GM12878 (cell line): ENCODE data around the gene TAB2. TPM values are rescaled to one million over a fixed set of nuclear protein-coding genes. Genes with fewer than 3 reads are reported as not detected.

Experiments used
- ATF7 ChIP-seq: fragments of 450-650 bp; IDR thresholded peaks from 2 replicates; pipeline ENCODE4 v1.6.1; 2016; ENCODE audit warnings: low read depth, mild to moderate bottlenecking
- BHLHE40 ChIP-seq, 2 experiments: fragments of 450-650 bp in 1 of 2; IDR thresholded peaks; 2 replicates each; pipeline ENCODE4 v1.6.1; 2011 to 2017; ENCODE audit warnings: low read depth in 2 of 2, borderline replicate concordance in 1 of 2, improper control_type of control experiment in 1 of 2, low read length in 1 of 2, mild to moderate bottlenecking in 1 of 2
- CBFB ChIP-seq: IDR thresholded peaks from 2 replicates; pipeline ENCODE4 v1.6.1; 2016; ENCODE audit warnings: antibody characterized with exemption, low read depth
- CHD2 ChIP-seq: IDR thresholded peaks from 2 replicates; pipeline ENCODE4 v1.6.1; 2011; ENCODE audit warnings: low read depth, low read length, improper control_type of control experiment, borderline replicate concordance
- CREB1 ChIP-seq: IDR thresholded peaks from 2 replicates; pipeline ENCODE4 v1.6.1; 2012; ENCODE audit warnings: low read depth, mild to moderate bottlenecking, inconsistent platforms
- FOXK2 ChIP-seq: fragments of 450-650 bp; IDR thresholded peaks from 2 replicates; pipeline ENCODE4 v1.6.1; 2017; ENCODE audit warnings: mild to moderate bottlenecking, moderate library complexity
- IKZF1 ChIP-seq: fragments of 450-650 bp; conservative IDR thresholded peaks from 2 replicates; pipeline ENCODE4 v1.6.1; 2017; ENCODE audit warnings: antibody characterized with exemption, mild to moderate bottlenecking
- LARP7 ChIP-seq: fragments of 450-650 bp; IDR thresholded peaks from 2 replicates; pipeline ENCODE4 v1.6.1; 2017; ENCODE audit warnings: mild to moderate bottlenecking
- NR2C1 ChIP-seq: fragments of 450-650 bp; IDR thresholded peaks from 2 replicates; pipeline ENCODE4 v1.6.1; 2017; ENCODE audit warnings: antibody characterized with exemption, mild to moderate bottlenecking, moderate library complexity
- POLR2A ChIP-seq: IDR thresholded peaks from 2 replicates; pipeline ENCODE4 v1.6.1; 2011; ENCODE audit warnings: low read depth, mild to moderate bottlenecking, low read length
- RCOR1 ChIP-seq: conservative IDR thresholded peaks from 2 replicates; pipeline ENCODE4 v1.6.1; 2012; ENCODE audit warnings: low read depth, low read length, improper control_type of control experiment
- RFX5 ChIP-seq: IDR thresholded peaks from 2 replicates; pipeline ENCODE4 v1.6.1; 2011; ENCODE audit warnings: low read depth, low read length, improper control_type of control experiment
- RUNX3 ChIP-seq: IDR thresholded peaks from 2 replicates; pipeline ENCODE4 v1.6.1; 2012; ENCODE audit warnings: low read length, inconsistent platforms
- SMARCA5 ChIP-seq: fragments of 450-650 bp; IDR thresholded peaks from 2 replicates; pipeline ENCODE4 v1.6.1; 2017; ENCODE audit warnings: mild to moderate bottlenecking
- SRF ChIP-seq, 2 experiments: IDR thresholded peaks; 2 replicates each; pipeline ENCODE4 v1.6.1; 2011; ENCODE audit warnings: low read depth in 2 of 2, low read length in 2 of 2, mild to moderate bottlenecking in 1 of 2, moderate library complexity in 1 of 2
- SUZ12 ChIP-seq: fragments of 200-600 bp; sonication (generic); IDR thresholded peaks from one replicate; pipeline ENCODE4 v1.6.1; 2018; ENCODE audit warnings: antibody characterized with exemption, mild to moderate bottlenecking; ENCODE audit not compliant: unreplicated experiment
- YY1 ChIP-seq: IDR thresholded peaks from 2 replicates; pipeline ENCODE4 v1.6.1; 2011; ENCODE audit warnings: low read depth, mild to moderate bottlenecking, low read length
- ZNF622 ChIP-seq: fragments of 450-650 bp; IDR thresholded peaks from 2 replicates; pipeline ENCODE4 v1.6.1; 2017; ENCODE audit warnings: mild to moderate bottlenecking, inconsistent platforms
- polyA plus RNA-seq, 11 experiments: library from polyadenylated mRNA; depleted of rRNA in 4 of 11; unstranded in 6 of 11; stranded (reverse) in 5 of 11; fragments of >200 nt; fragmentation: Nextera tagmentation in 4 of 11; fragmentation: Illumina TruSeq in 1 of 11; extraction: Ambion mirVana in 4 of 11; extraction: Trizol in 1 of 11; gene quantifications; 1 replicate in 1 of 11; 2 replicates in 10 of 11; pipeline versions ENCODE4 v1.2.1 to v1.2.3, GENCODE V29; 2011 to 2016; ENCODE audit warnings: inconsistent platforms in 2 of 11, missing spikeins in 2 of 11, low read depth in 1 of 11
- total RNA-seq, 4 experiments: library from RNA; depleted of rRNA in 3 of 4; stranded (reverse); fragments of >200 nt in 3 of 4; fragmentation: Illumina TruSeq in 1 of 4; extraction: Trizol in 1 of 4; gene quantifications; 2 replicates each; pipeline versions ENCODE4 v1.2.1 to v1.2.3, GENCODE V29; 2013 to 2021
- TF ChIP-seq, protein P1 (sequence below): fragments of 450-650 bp; IDR thresholded peaks from 2 replicates; pipeline ENCODE4 v1.6.1; 2014; ENCODE audit warnings: mild to moderate bottlenecking
- TF ChIP-seq, protein P2 (sequence below): IDR thresholded peaks from 2 replicates; pipeline ENCODE4 v1.6.1; 2012; ENCODE audit warnings: low read depth, low read length, improper control_type of control experiment
- TF ChIP-seq, protein P3 (sequence below): fragments of 450-650 bp; IDR thresholded peaks from 2 replicates; pipeline ENCODE4 v1.6.1; 2016; ENCODE audit warnings: mild to moderate bottlenecking
- TF ChIP-seq, protein P4 (sequence below): fragments of 450-650 bp; conservative IDR thresholded peaks from 2 replicates; pipeline ENCODE4 v1.6.1; 2017; ENCODE audit warnings: mild to moderate bottlenecking, moderate library complexity
- TF ChIP-seq, protein P5 (sequence below): fragments of 450-650 bp; IDR thresholded peaks from 2 replicates; pipeline ENCODE4 v1.6.1; 2016; ENCODE audit warnings: mild to moderate bottlenecking, moderate library complexity, borderline replicate concordance

The TAB2 gene
- total and polyA plus RNA-seq, 10 of the 15 experiments (the other 5 are each of a cell fraction or from before 2014, with no cell fraction given) = 8.9 to 66.3 (median 23.0) TPM

DNA sequence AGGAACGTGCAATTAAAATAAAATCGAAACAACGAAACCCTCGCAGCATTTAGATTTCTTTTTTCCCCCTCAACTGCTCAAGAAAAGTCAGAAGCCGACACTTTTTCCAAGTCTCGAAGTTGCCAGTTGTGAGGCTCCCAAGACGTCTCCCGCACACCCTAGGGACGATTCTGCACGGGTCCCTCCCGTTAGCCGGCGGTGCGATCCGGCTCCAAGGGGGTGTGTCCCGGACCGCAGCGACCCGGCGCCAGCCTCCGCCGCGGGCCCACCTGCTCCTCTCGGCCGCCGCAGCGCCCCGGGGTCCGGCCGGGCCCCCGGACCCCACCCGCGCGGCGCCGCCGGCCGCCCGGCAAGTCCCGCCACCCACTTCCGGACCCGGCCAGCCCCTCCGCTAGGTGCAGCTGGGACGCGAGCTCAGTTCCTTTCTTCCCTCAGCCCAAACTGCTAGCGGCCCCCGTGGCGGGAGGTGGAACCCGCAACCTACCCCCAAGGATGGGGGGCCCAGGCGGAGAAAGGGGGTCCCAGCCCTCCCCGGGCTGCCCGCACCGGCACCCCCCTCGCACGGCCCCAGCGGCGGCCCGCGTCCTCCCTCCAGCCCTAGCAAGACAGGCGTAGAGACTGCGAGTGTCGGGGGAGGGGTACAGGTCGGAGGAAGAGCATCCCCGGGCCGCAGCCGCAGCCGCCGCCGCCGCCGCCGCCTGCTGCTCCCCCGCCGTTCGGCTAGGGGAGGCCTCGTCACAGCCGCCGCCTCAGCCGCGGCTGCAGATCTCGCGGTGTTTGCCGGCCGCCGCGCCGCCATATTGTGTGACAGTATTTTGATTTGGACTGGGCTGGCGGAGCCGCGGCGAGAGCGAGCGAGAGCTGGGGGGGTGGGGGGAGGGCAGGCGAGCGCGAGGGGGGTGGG lies 520 bp upstream of the TAB2 start (continued):
- TF ChIP-seq BHLHE40 (IDR thresholded peaks at IDR 0.05; ENCODE audit: borderline replicate concordance in 1 of 2, low read depth in 2 of 2, low read length in 1 of 2) (peak in 1 of 2 experiments; percentile 41; a peak in 1 of 4 replicates), FOXK2 (no peak), NR2C1 (0 out of 2 replicates have a peak, but pooled peaks have one; percentile 19), YY1 (peak; percentile 96), SMARCA5 (peak; percentile 65; the same call in 1 of the 2 replicates), CREB1 (peak; percentile 68), POLR2A (peak; percentile 86), ATF7 (no peak), CBFB (peak; percentile 43; the same call in 1 of the 2 replicates), SRF (IDR thresholded peaks at IDR 0.05; ENCODE audit: low read depth in 2 of 2, low read length in 2 of 2) (no peak), CHD2 (peak; percentile 97), LARP7 (peak; percentile 99), ZNF622 (no peak), RCOR1 (peak; percentile 83; the same call in 1 of the 2 replicates), IKZF1 (peak; percentile 89), RUNX3 (peak; percentile 36; the same call in 1 of the 2 replicates), SUZ12 (no peak), RFX5 (no peak)
- TF ChIP-seq, protein P1, sequence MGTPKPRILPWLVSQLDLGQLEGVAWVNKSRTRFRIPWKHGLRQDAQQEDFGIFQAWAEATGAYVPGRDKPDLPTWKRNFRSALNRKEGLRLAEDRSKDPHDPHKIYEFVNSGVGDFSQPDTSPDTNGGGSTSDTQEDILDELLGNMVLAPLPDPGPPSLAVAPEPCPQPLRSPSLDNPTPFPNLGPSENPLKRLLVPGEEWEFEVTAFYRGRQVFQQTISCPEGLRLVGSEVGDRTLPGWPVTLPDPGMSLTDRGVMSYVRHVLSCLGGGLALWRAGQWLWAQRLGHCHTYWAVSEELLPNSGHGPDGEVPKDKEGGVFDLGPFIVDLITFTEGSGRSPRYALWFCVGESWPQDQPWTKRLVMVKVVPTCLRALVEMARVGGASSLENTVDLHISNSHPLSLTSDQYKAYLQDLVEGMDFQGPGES = peak; percentile 12; the same call in 1 of the 2 replicates
- TF ChIP-seq, protein P2, sequence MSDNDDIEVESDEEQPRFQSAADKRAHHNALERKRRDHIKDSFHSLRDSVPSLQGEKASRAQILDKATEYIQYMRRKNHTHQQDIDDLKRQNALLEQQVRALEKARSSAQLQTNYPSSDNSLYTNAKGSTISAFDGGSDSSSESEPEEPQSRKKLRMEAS = no peak
- TF ChIP-seq, protein P3, sequence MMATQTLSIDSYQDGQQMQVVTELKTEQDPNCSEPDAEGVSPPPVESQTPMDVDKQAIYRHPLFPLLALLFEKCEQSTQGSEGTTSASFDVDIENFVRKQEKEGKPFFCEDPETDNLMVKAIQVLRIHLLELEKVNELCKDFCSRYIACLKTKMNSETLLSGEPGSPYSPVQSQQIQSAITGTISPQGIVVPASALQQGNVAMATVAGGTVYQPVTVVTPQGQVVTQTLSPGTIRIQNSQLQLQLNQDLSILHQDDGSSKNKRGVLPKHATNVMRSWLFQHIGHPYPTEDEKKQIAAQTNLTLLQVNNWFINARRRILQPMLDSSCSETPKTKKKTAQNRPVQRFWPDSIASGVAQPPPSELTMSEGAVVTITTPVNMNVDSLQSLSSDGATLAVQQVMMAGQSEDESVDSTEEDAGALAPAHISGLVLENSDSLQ = 0 out of 2 replicates have a peak, but pooled peaks have one; percentile 16
- TF ChIP-seq, protein P4, sequence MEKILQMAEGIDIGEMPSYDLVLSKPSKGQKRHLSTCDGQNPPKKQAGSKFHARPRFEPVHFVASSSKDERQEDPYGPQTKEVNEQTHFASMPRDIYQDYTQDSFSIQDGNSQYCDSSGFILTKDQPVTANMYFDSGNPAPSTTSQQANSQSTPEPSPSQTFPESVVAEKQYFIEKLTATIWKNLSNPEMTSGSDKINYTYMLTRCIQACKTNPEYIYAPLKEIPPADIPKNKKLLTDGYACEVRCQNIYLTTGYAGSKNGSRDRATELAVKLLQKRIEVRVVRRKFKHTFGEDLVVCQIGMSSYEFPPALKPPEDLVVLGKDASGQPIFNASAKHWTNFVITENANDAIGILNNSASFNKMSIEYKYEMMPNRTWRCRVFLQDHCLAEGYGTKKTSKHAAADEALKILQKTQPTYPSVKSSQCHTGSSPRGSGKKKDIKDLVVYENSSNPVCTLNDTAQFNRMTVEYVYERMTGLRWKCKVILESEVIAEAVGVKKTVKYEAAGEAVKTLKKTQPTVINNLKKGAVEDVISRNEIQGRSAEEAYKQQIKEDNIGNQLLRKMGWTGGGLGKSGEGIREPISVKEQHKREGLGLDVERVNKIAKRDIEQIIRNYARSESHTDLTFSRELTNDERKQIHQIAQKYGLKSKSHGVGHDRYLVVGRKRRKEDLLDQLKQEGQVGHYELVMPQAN = peak; percentile 87
- TF ChIP-seq, protein P5, sequence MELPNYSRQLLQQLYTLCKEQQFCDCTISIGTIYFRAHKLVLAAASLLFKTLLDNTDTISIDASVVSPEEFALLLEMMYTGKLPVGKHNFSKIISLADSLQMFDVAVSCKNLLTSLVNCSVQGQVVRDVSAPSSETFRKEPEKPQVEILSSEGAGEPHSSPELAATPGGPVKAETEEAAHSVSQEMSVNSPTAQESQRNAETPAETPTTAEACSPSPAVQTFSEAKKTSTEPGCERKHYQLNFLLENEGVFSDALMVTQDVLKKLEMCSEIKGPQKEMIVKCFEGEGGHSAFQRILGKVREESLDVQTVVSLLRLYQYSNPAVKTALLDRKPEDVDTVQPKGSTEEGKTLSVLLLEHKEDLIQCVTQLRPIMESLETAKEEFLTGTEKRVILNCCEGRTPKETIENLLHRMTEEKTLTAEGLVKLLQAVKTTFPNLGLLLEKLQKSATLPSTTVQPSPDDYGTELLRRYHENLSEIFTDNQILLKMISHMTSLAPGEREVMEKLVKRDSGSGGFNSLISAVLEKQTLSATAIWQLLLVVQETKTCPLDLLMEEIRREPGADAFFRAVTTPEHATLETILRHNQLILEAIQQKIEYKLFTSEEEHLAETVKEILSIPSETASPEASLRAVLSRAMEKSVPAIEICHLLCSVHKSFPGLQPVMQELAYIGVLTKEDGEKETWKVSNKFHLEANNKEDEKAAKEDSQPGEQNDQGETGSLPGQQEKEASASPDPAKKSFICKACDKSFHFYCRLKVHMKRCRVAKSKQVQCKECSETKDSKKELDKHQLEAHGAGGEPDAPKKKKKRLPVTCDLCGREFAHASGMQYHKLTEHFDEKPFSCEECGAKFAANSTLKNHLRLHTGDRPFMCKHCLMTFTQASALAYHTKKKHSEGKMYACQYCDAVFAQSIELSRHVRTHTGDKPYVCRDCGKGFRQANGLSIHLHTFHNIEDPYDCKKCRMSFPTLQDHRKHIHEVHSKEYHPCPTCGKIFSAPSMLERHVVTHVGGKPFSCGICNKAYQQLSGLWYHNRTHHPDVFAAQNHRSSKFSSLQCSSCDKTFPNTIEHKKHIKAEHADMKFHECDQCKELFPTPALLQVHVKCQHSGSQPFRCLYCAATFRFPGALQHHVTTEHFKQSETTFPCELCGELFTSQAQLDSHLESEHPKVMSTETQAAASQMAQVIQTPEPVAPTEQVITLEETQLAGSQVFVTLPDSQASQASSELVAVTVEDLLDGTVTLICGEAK = no peak
